PC-9 (cell line): ENCODE data around the gene DUSP2.

ENCODE experiments used
- EZH2 ChIP-seq: fragments of 200-600 bp; sonication (generic); IDR thresholded peaks from 2 replicates; pipeline ENCODE4 v1.8.0; 2017; ENCODE audit warnings: antibody characterized with exemption, low read depth
- TF ChIP-seq, protein P1 (sequence below): fragments of 200-600 bp; sonication (generic); conservative IDR thresholded peaks from 2 replicates; pipeline ENCODE4 v1.6.1; 2017; ENCODE audit warnings: mixed run types, antibody characterized with exemption, mild to moderate bottlenecking, moderate library complexity

DNA sequence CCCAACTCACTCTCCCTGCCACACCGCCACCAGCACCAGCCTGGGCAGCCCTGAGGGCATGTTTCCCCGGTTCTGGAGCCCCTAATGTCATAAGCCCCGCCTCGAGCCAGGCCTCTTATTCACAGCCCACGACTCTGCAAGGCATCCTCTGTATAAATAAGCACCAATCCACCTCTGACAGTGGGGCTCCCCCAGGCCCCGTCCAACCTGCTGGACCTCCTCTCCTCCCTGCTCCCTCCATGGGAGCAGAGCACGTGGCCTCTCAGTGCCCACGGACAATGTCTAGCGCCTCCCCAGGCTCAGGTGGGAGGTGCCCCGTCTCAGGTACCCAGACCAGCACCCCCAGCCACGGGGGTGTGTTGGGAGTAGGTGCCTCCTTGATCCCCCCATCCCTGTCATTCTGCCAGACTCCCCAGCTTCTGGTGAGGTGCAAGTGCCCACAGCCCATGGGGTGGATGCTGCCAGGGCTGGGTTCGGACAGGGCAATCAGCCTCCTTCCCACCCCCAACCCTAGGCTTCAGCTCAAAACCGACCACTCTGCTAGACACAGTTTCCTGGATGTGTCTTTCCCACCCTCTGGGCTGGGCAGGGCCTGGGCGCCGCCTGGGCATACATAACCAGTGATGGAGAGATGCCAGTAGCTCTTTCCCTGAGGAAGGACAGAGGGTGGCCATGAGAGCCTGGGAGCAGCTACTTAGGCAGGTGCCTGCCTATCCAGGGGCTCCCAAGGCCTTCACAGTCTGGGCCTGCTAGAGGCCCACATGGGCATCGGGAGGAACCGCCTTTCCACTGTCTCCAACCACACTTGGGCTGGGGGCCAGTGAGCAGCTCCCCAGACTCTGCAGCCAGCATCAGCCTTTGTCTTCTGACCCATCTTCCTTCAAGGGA lies 27.3 kb downstream of the DUSP2 start:
- TF ChIP-seq, protein P1, sequence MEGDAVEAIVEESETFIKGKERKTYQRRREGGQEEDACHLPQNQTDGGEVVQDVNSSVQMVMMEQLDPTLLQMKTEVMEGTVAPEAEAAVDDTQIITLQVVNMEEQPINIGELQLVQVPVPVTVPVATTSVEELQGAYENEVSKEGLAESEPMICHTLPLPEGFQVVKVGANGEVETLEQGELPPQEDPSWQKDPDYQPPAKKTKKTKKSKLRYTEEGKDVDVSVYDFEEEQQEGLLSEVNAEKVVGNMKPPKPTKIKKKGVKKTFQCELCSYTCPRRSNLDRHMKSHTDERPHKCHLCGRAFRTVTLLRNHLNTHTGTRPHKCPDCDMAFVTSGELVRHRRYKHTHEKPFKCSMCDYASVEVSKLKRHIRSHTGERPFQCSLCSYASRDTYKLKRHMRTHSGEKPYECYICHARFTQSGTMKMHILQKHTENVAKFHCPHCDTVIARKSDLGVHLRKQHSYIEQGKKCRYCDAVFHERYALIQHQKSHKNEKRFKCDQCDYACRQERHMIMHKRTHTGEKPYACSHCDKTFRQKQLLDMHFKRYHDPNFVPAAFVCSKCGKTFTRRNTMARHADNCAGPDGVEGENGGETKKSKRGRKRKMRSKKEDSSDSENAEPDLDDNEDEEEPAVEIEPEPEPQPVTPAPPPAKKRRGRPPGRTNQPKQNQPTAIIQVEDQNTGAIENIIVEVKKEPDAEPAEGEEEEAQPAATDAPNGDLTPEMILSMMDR, result peak; percentile 25; the same call in 1 of the 2 replicates
- no peak for TF ChIP-seq EZH2
